SK-N-SH (cell line): Measurements from ENCODE around the gene PTGES3. TPM values are rescaled to one million over a fixed set of nuclear protein-coding genes. Genes with fewer than 3 reads are reported as not detected.

Experiments used
- CTCF ChIA-PET: fragments of 300-600, 350-600 bp; formaldehyde crosslinking; extraction: SDS; loops from one replicate; lab custom pipeline; 2021; lab: Yijun Ruan, JAX
- POLR2A ChIA-PET: fragments of 350-600 bp; sonication (Branson Sonifier 250); formaldehyde crosslinking; extraction: SDS; loops from one replicate; lab custom pipeline; 2020; ENCODE audit warnings: antibody characterized with exemption, inconsistent platforms; lab: Yijun Ruan, JAX
- DNase-seq: peaks from one replicate; pipeline ENCODE4 v3.0.0; 2012
- H2AFZ ChIP-seq: fragments of 200-600 bp; sonication (generic); 2 replicates; pipeline ENCODE4 v1.8.1; 2016; ENCODE audit warnings: antibody characterized with exemption, mild to moderate bottlenecking, low read depth
- H3F3A ChIP-seq: fragments of 200-600 bp; sonication (generic); replicated peaks from 2 replicates; pipeline ENCODE3; 2016; ENCODE audit warnings: antibody characterized with exemption, mild to moderate bottlenecking; ENCODE audit not compliant: insufficient read depth
- H3K27ac ChIP-seq, 2 experiments: fragments of 200-500 bp in 1 of 2; fragments of 200-600 bp in 1 of 2; sonication (Bioruptor generic) in 1 of 2; sonication (generic), shearing (Covaris generic) in 1 of 2; 2 replicates each; pipeline versions ENCODE4 v1.5.1 to v1.6.1; 2014 to 2016; ENCODE audit warnings: low read depth in 2 of 2, inconsistent platforms in 1 of 2, low read length in 1 of 2, mild to moderate bottlenecking in 1 of 2, mixed read lengths in 1 of 2
- H3K27me3 ChIP-seq: fragments of 200-600 bp; sonication (generic), shearing (Covaris generic); 2 replicates; pipeline ENCODE4 v1.6.1; 2016; ENCODE audit warnings: mixed run types; ENCODE audit not compliant: insufficient read depth
- H3K36me3 ChIP-seq, 2 experiments: fragments of 200-500 bp in 1 of 2; fragments of 200-600 bp in 1 of 2; sonication (Bioruptor generic) in 1 of 2; sonication (generic) in 1 of 2; replicated peaks in 1 of 2; 2 replicates each; pipeline versions ENCODE3 to v1.5.1; 2014 to 2016; ENCODE audit warnings: low read length in 1 of 2, mild to moderate bottlenecking in 1 of 2; ENCODE audit not compliant: insufficient read depth in 2 of 2, control insufficient read depth in 1 of 2
- H3K4me1 ChIP-seq, 2 experiments: fragments of 200-500 bp in 1 of 2; fragments of 200-600 bp in 1 of 2; sonication (Bioruptor generic) in 1 of 2; sonication (generic), shearing (Covaris generic) in 1 of 2; 2 replicates each; pipeline versions ENCODE4 v1.5.1 to v1.6.1; 2014 to 2016; ENCODE audit warnings: low read depth in 1 of 2, low read length in 1 of 2, mixed run types in 1 of 2; ENCODE audit not compliant: insufficient read depth in 2 of 2, control insufficient read depth in 1 of 2
- H3K4me2 ChIP-seq: fragments of 200-600 bp; sonication (generic), shearing (Covaris generic); 2 replicates; pipeline ENCODE4 v1.6.1; 2017; ENCODE audit warnings: mixed run types
- H3K4me3 ChIP-seq, 2 experiments: fragments of 200-500 bp in 1 of 2; fragments of 200-600 bp in 1 of 2; sonication (Bioruptor generic) in 1 of 2; sonication (generic), shearing (Covaris generic) in 1 of 2; 2 replicates each; pipeline versions ENCODE4 v1.5.1 to v1.8.1; 2014 to 2016; ENCODE audit warnings: low read depth in 2 of 2, inconsistent platforms in 1 of 2, low read length in 1 of 2, mild to moderate bottlenecking in 1 of 2, mixed read lengths in 1 of 2, moderate library complexity in 1 of 2
- H3K79me2 ChIP-seq: fragments of 200-600 bp; sonication (generic); 2 replicates; pipeline ENCODE4 v1.8.1; 2017; ENCODE audit warnings: mild to moderate bottlenecking; ENCODE audit not compliant: insufficient read depth
- H3K9ac ChIP-seq: fragments of 200-600 bp; sonication (generic); 2 replicates; pipeline ENCODE4 v1.6.1; 2017; ENCODE audit warnings: mixed run types
- H3K9me2 ChIP-seq: fragments of 200-600 bp; sonication (generic); 2 replicates; pipeline ENCODE4 v1.6.1; 2017; ENCODE audit warnings: mixed run types
- H3K9me3 ChIP-seq: fragments of 200-600 bp; sonication (generic); 2 replicates; pipeline ENCODE4 v1.6.1; 2017; ENCODE audit warnings: mixed run types, mild to moderate bottlenecking, moderate library complexity
- H4K20me1 ChIP-seq: fragments of 200-600 bp; sonication (generic); 2 replicates; pipeline ENCODE4 v1.6.1; 2017; ENCODE audit warnings: mild to moderate bottlenecking, mixed run types; ENCODE audit not compliant: insufficient read depth
- CHD2 ChIP-seq: fragments of 150-350 bp; IDR thresholded peaks from 2 replicates; pipeline ENCODE4 v1.6.1; 2018; ENCODE audit warnings: low read length; ENCODE audit not compliant: partially characterized antibody
- ELF1 ChIP-seq: IDR thresholded peaks from 2 replicates; pipeline ENCODE4 v1.4.0; 2012
- EP300 ChIP-seq, 2 experiments: IDR thresholded peaks; 2 replicates each; pipeline versions ENCODE4 v1.4.0 to v1.6.1; 2012; ENCODE audit warnings: borderline replicate concordance in 1 of 2, low read depth in 1 of 2, low read length in 1 of 2
- GABPA ChIP-seq: IDR thresholded peaks from 2 replicates; pipeline ENCODE4 v1.4.0; 2012; ENCODE audit warnings: low read depth, mild to moderate bottlenecking
- GATA2 ChIP-seq: sonication (generic); formaldehyde crosslinking; IDR thresholded peaks from 2 replicates; pipeline ENCODE4 v1.5.0; 2020; ENCODE audit warnings: mild to moderate bottlenecking, missing genetic modification reagents
- JUND ChIP-seq: IDR thresholded peaks from 2 replicates; pipeline ENCODE4 v1.4.0; 2012
- MEF2A ChIP-seq: IDR thresholded peaks from 2 replicates; pipeline ENCODE4 v1.4.0; 2012; ENCODE audit warnings: low read depth, borderline replicate concordance
- MXI1 ChIP-seq: IDR thresholded peaks from 2 replicates; pipeline ENCODE4 v1.6.1; 2012; ENCODE audit warnings: mild to moderate bottlenecking, low read depth, low read length, improper control_type of control experiment
- NRF1 ChIP-seq: IDR thresholded peaks from 2 replicates; pipeline ENCODE4 v1.6.1; 2012; ENCODE audit warnings: low read depth, mild to moderate bottlenecking, low read length
- POLR2AphosphoS5 ChIP-seq: IDR thresholded peaks from 2 replicates; pipeline ENCODE4 v1.6.1; 2012; ENCODE audit warnings: low read depth, low read length
- RFX5 ChIP-seq: IDR thresholded peaks from 2 replicates; pipeline ENCODE4 v1.6.1; 2012; ENCODE audit warnings: mild to moderate bottlenecking, improper control_type of control experiment, low read length
- RXRA ChIP-seq: IDR thresholded peaks from 2 replicates; pipeline ENCODE4 v1.4.0; 2012; ENCODE audit warnings: low read depth, mild to moderate bottlenecking, borderline replicate concordance
- SIN3A ChIP-seq: IDR thresholded peaks from 2 replicates; pipeline ENCODE4 v1.6.1; 2012; ENCODE audit warnings: low read depth, mild to moderate bottlenecking, low read length, moderate library complexity, borderline replicate concordance
- TAF1 ChIP-seq: IDR thresholded peaks from 2 replicates; pipeline ENCODE4 v1.6.1; 2012; ENCODE audit warnings: low read depth, mild to moderate bottlenecking, low read length, moderate library complexity, borderline replicate concordance
- TCF12 ChIP-seq: IDR thresholded peaks from 2 replicates; pipeline ENCODE4 v1.4.0; 2012
- TEAD4 ChIP-seq: IDR thresholded peaks from 2 replicates; pipeline ENCODE4 v1.4.0; 2012; ENCODE audit warnings: mild to moderate bottlenecking, borderline replicate concordance; ENCODE audit not compliant: insufficient read depth
- YY1 ChIP-seq: IDR thresholded peaks from 2 replicates; pipeline ENCODE4 v1.4.0; 2012; ENCODE audit warnings: low read depth, mild to moderate bottlenecking
- WGBS: methylation state at CpG from one replicate; pipeline ENCODE4 v1.1.6; 2017; ENCODE audit warnings: low lambda C conversion rate; 5-methylcytosine and 5-hydroxymethylcytosine counted together
- polyA plus RNA-seq, 3 experiments: library from polyadenylated mRNA; depleted of rRNA; stranded (reverse); fragments of >200 nt; gene quantifications; 2 replicates each; pipeline ENCODE4 v1.2.3, GENCODE V29; 2012
- TF ChIP-seq, protein P1 (sequence below): IDR thresholded peaks from 2 replicates; pipeline ENCODE4 v1.4.0; 2012; ENCODE audit warnings: low read depth, borderline replicate concordance
- TF ChIP-seq, protein P2 (sequence below): IDR thresholded peaks from 2 replicates; pipeline ENCODE4; 2012
- TF ChIP-seq, protein P3 (sequence below): IDR thresholded peaks from 2 replicates; pipeline ENCODE4 v1.4.0; 2012; ENCODE audit warnings: low read depth
- TF ChIP-seq, protein P4 (sequence below): IDR thresholded peaks from 2 replicates; pipeline ENCODE4 v1.4.0; 2012; ENCODE audit warnings: low read depth, borderline replicate concordance

The PTGES3 gene, protein sequence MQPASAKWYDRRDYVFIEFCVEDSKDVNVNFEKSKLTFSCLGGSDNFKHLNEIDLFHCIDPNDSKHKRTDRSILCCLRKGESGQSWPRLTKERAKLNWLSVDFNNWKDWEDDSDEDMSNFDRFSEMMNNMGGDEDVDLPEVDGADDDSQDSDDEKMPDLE
- polyA plus RNA-seq (2012; rRNA removed) = 38.9 and 40.5 TPM in 2 replicates
- polyA plus RNA-seq (2012; cell fraction: cytosol; rRNA removed) = 65.3 and 83.2 TPM in 2 replicates
- polyA plus RNA-seq (2012; cell fraction: nucleus; rRNA removed) = 12.5 and 25.3 TPM in 2 replicates

DNA sequence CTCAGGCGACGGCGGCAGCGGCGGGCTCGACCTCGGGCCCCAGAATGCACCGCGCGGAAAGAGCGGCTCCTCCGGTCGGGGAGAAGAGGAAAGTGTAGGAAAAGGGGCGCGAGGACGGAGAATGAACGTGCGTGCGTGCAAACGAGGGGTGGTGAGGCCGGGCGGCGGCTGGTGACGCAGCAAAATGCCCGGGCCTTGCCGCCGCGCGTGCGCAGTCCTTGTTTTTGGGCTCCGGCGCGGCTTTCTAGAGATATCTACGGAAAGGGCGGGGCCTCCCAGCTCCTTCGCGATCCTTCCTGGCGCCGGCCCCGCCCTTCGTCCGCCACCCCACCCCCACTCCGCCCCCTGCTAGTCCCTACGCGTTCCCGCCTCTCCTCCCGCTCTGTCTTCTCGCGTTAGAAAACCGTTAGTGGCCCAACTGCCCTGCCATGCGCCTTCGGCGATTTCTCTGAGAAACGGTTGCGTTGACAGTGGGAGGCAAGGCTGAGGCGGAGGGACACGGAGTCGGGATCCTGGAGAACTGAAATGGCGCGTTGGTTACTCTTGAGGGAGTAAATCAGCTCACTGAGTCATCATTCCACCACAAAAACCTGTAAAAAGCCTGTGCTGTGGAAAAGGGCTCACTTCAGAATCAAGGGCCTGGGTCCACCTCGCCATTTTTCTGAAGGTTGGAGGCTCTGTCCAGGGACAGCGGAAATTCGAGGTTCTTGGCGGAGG is at the start of gene PTGES3:
Gene PTGES3 (minus strand): TSS at position 156 of the 717 bp plus-strand sequence. CDS start 285 bp downstream, outside the sequence.
- POLR2A ChIA-PET = interaction anchor here (1.5 to 2.8 kb wide), 3 partner anchors 25 to 51 kb away, joined by 4 to 12 read pairs (median 5); partner anchors contain the start of gene NACA
- peak; percentile 97 for DNase-seq
- H3K9ac ChIP-seq = peak within 1 kb of the TSS; percentile 100
- H3K79me2 ChIP-seq = peaks cover 52% of the 10 kb centered on the region
- H3K27me3 ChIP-seq = no peaks in the 10 kb centered on the region
- H4K20me1 ChIP-seq = peaks cover 41% of the 10 kb centered on the region
- peaks cover 10 to 20% of the 10 kb centered on the region in 2 experiments; a peak in 3 of 4 replicates for H3K4me1 ChIP-seq
- H3K9me3 ChIP-seq = no peaks in the 10 kb centered on the region
- peak within 1 kb of the TSS; percentile 80 to 100 for H3K4me3 ChIP-seq
- peak within 1 kb of the TSS; percentile 95 to 98 for H3K27ac ChIP-seq
- 5% methylated on average over 40 of the region's 64 CpGs for whole genome bisulfite sequencing
- CTCF ChIA-PET = no interaction called here
- H3K9me2 ChIP-seq = no peaks in the 10 kb centered on the region
- peaks cover 39% of the 10 kb centered on the region for H3F3A ChIP-seq
- peak within 1 kb of the TSS; percentile 96 for H2AFZ ChIP-seq
- peak within 1 kb of the TSS; percentile 100 for H3K4me2 ChIP-seq
- no peak for TF ChIP-seq MEF2A
- 0 out of 2 replicates have a peak, but pooled peaks have one; percentile 6 for TF ChIP-seq YY1
- TF ChIP-seq RFX5 = no peak
- TF ChIP-seq, protein P1, sequence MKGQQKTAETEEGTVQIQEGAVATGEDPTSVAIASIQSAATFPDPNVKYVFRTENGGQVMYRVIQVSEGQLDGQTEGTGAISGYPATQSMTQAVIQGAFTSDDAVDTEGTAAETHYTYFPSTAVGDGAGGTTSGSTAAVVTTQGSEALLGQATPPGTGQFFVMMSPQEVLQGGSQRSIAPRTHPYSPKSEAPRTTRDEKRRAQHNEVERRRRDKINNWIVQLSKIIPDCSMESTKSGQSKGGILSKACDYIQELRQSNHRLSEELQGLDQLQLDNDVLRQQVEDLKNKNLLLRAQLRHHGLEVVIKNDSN = 0 out of 2 replicates have a peak, but pooled peaks have one; percentile 24
- TF ChIP-seq GABPA = peak; percentile 59; the same call in 1 of the 2 replicates
- peak in 1 of 2 experiments; percentile 75; a peak in 2 of 4 replicates for TF ChIP-seq EP300 (IDR thresholded peaks at IDR 0.05; ENCODE audit: borderline replicate concordance in 1 of 2, low read depth in 1 of 2, low read length in 1 of 2)
- TF ChIP-seq, protein P2, sequence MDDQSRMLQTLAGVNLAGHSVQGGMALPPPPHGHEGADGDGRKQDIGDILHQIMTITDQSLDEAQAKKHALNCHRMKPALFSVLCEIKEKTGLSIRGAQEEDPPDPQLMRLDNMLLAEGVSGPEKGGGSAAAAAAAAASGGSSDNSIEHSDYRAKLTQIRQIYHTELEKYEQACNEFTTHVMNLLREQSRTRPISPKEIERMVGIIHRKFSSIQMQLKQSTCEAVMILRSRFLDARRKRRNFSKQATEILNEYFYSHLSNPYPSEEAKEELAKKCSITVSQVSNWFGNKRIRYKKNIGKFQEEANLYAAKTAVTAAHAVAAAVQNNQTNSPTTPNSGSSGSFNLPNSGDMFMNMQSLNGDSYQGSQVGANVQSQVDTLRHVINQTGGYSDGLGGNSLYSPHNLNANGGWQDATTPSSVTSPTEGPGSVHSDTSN = 0 out of 2 replicates have a peak, but pooled peaks have one; percentile 25
- TF ChIP-seq SIN3A = peak; percentile 74; the same call in 1 of the 2 replicates
- TF ChIP-seq, protein P3, sequence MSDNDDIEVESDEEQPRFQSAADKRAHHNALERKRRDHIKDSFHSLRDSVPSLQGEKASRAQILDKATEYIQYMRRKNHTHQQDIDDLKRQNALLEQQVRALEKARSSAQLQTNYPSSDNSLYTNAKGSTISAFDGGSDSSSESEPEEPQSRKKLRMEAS = peak; percentile 97
- TF ChIP-seq MXI1 = peak; percentile 89
- peak; percentile 77 for TF ChIP-seq NRF1
- TF ChIP-seq ELF1 = peak; percentile 35
- peak; percentile 98 for TF ChIP-seq CHD2
- TF ChIP-seq TAF1 = peak; percentile 81
- TF ChIP-seq TCF12 = peak; percentile 9; the same call in 1 of the 2 replicates
- TF ChIP-seq GATA2 (CRISPR knock-in tag) = no peak
- no peak for TF ChIP-seq RXRA
- TF ChIP-seq, protein P4, sequence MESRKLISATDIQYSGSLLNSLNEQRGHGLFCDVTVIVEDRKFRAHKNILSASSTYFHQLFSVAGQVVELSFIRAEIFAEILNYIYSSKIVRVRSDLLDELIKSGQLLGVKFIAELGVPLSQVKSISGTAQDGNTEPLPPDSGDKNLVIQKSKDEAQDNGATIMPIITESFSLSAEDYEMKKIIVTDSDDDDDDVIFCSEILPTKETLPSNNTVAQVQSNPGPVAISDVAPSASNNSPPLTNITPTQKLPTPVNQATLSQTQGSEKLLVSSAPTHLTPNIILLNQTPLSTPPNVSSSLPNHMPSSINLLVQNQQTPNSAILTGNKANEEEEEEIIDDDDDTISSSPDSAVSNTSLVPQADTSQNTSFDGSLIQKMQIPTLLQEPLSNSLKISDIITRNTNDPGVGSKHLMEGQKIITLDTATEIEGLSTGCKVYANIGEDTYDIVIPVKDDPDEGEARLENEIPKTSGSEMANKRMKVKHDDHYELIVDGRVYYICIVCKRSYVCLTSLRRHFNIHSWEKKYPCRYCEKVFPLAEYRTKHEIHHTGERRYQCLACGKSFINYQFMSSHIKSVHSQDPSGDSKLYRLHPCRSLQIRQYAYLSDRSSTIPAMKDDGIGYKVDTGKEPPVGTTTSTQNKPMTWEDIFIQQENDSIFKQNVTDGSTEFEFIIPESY = peak; percentile 96
- peak; percentile 88 for TF ChIP-seq POLR2AphosphoS5
- TF ChIP-seq TEAD4 = peak; percentile 29; the same call in 1 of the 2 replicates
- TF ChIP-seq JUND = no peak
- peaks cover 0 to 12% of the 10 kb centered on the region in 2 experiments for H3K36me3 ChIP-seq
